Neural cell (in vitro differentiated cells): ENCODE measurements around the gene NHSL2. TPM values are rescaled to one million over a fixed set of nuclear protein-coding genes. Genes with fewer than 3 reads are reported as not detected.

ENCODE experiments used
- H2AFZ ChIP-seq: fragments of 200-600, 300-800 bp; sonication (generic), shearing (Covaris generic); 2 replicates; pipeline ENCODE4 v1.6.0; 2014; ENCODE audit warnings: low read depth, mild to moderate bottlenecking, antibody characterized with exemption, low read length, moderate library complexity
- H3F3A ChIP-seq: fragments of 200-600 bp; shearing (Covaris generic); 2 replicates; pipeline ENCODE4 v1.6.1; 2016; ENCODE audit warnings: mild to moderate bottlenecking, moderate library complexity, mixed read lengths, antibody characterized with exemption, low read length; ENCODE audit not compliant: insufficient read depth, poor library complexity, severe bottlenecking
- H3K27ac ChIP-seq: fragments of 200-600, 300-800 bp; sonication (generic), shearing (Covaris generic); 2 replicates; pipeline ENCODE4 v1.5.1; 2014; ENCODE audit warnings: mild to moderate bottlenecking, low read length, moderate library complexity
- H3K27me3 ChIP-seq: fragments of 300-800, 200-600 bp; sonication (generic), shearing (Covaris generic); 2 replicates; pipeline ENCODE4 v1.6.0; 2014; ENCODE audit warnings: mild to moderate bottlenecking, low read depth, low read length, moderate library complexity; ENCODE audit not compliant: insufficient read depth
- H3K36me3 ChIP-seq: fragments of 300-800, 200-600 bp; sonication (generic), shearing (Covaris generic); 2 replicates; pipeline ENCODE4 v1.5.1; 2014; ENCODE audit warnings: mild to moderate bottlenecking, antibody characterized with exemption, low read length, moderate library complexity; ENCODE audit not compliant: insufficient read depth
- H3K4me2 ChIP-seq: fragments of 300-800, 200-600 bp; sonication (generic), shearing (Covaris generic); 2 replicates; pipeline ENCODE4 v1.6.0; 2014; ENCODE audit warnings: mild to moderate bottlenecking, low read length
- H3K4me3 ChIP-seq: fragments of 300-800, 200-600 bp; sonication (generic), shearing (Covaris generic); 2 replicates; pipeline ENCODE4 v1.5.1; 2014; ENCODE audit warnings: mild to moderate bottlenecking, low read length, moderate library complexity
- H3K79me2 ChIP-seq: fragments of 200-600 bp; shearing (Covaris generic); replicated peaks from 2 replicates; pipeline ENCODE4 v1.6.0; 2014; ENCODE audit warnings: mild to moderate bottlenecking, low read length, moderate library complexity; ENCODE audit not compliant: insufficient read depth
- H3K9ac ChIP-seq: fragments of 300-800, 200-600 bp; sonication (generic), shearing (Covaris generic); 2 replicates; pipeline ENCODE4 v1.6.1; 2016; ENCODE audit warnings: mild to moderate bottlenecking, low read length, mixed read lengths
- H3K9me2 ChIP-seq: fragments of 200-600 bp; shearing (Covaris generic); 2 replicates; pipeline ENCODE4 v1.6.1; 2016; ENCODE audit warnings: mild to moderate bottlenecking, low read length, mixed read lengths; ENCODE audit not compliant: insufficient read depth
- H3K9me3 ChIP-seq: fragments of 200-600, 300-800 bp; sonication (generic), shearing (Covaris generic); 2 replicates; pipeline ENCODE4 v1.6.1; 2016; ENCODE audit warnings: mild to moderate bottlenecking, mixed run types, low read length, moderate library complexity, mixed read lengths
- H4K20me1 ChIP-seq: fragments of 200-600 bp; shearing (Covaris generic); 2 replicates; pipeline ENCODE4 v1.6.1; 2016; ENCODE audit warnings: mild to moderate bottlenecking, mixed run types; ENCODE audit not compliant: insufficient read depth
- EP300 ChIP-seq: fragments of 450-650 bp; conservative IDR thresholded peaks from 2 replicates; pipeline ENCODE4 v1.6.1; 2014; ENCODE audit warnings: antibody characterized with exemption, mild to moderate bottlenecking, moderate library complexity; ENCODE audit not compliant: poor library complexity, severe bottlenecking
- EZH2 ChIP-seq: fragments of 200-600, 300-800 bp; shearing (Covaris generic), sonication (generic); IDR thresholded peaks from 2 replicates; pipeline ENCODE4 v1.6.1; 2014; ENCODE audit warnings: antibody characterized with exemption, low read length, borderline replicate concordance, mild to moderate bottlenecking; ENCODE audit not compliant: insufficient read depth, poor library complexity, severe bottlenecking
- MXI1 ChIP-seq: fragments of 450-650 bp; conservative IDR thresholded peaks from 2 replicates; pipeline ENCODE4 v1.6.1; 2014; ENCODE audit warnings: antibody characterized with exemption, mild to moderate bottlenecking; ENCODE audit not compliant: poor library complexity, severe bottlenecking
- POLR2AphosphoS5 ChIP-seq: IDR thresholded peaks from 2 replicates; pipeline ENCODE4 v1.6.1; 2012
- RAD21 ChIP-seq: fragments of 450-650 bp; conservative IDR thresholded peaks from 2 replicates; pipeline ENCODE4 v1.6.1; 2014; ENCODE audit warnings: antibody characterized with exemption, mild to moderate bottlenecking, moderate library complexity
- SMC3 ChIP-seq: fragments of 450-650 bp; conservative IDR thresholded peaks from 2 replicates; pipeline ENCODE4 v1.6.1; 2014; ENCODE audit warnings: antibody characterized with exemption, mild to moderate bottlenecking, moderate library complexity; ENCODE audit not compliant: poor library complexity
- TAF1 ChIP-seq: IDR thresholded peaks from 2 replicates; pipeline ENCODE4 v1.6.1; 2012; ENCODE audit warnings: low read depth
- polyA plus RNA-seq: library from polyadenylated mRNA; depleted of rRNA; stranded (reverse); fragments of >200 nt; gene quantifications from 2 replicates; pipeline ENCODE4 v1.2.3, GENCODE V29; 2014
- TF ChIP-seq, protein P1 (sequence below): IDR thresholded peaks from 2 replicates; pipeline ENCODE4 v1.6.1; 2012; ENCODE audit warnings: borderline replicate concordance
- TF ChIP-seq, protein P2 (sequence below): fragments of 450-650 bp; IDR thresholded peaks from 2 replicates; pipeline ENCODE4 v1.5.1; 2014; ENCODE audit warnings: antibody characterized with exemption, mild to moderate bottlenecking, moderate library complexity; ENCODE audit not compliant: poor library complexity, severe bottlenecking

The NHSL2 gene
- polyA plus RNA-seq, 1 donor from 2014 or later, result 0.87 TPM

DNA sequence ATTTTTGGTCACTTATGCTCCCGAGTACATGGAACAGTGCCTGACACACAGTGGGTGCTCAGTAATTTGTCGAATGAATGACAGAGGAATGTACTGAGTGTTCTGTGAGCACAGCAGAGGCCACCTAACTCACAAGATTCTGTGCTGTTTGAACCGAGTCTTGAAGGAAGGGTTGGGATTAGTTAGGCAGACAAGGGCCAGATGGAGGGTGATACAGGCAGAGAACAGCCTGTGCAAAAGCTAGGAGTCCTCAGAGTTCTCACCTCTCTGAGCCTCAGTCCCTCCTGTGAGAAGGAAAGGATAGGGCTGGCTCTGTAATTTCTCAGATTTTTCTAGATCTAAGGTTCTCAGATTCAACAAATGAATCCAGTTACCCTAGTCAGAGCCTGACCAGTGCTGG, 108.8 kb downstream of the NHSL2 start:
- no peaks in the 10 kb centered on the region for H3K9me3 ChIP-seq
- no peak overlapping the region for H3K27ac ChIP-seq
- no peaks in the 10 kb centered on the region for H3K27me3 ChIP-seq
- H3F3A ChIP-seq, result no peaks in the 10 kb centered on the region
- no peak overlapping the region for H3K4me3 ChIP-seq
- H4K20me1 ChIP-seq, result no peaks in the 10 kb centered on the region
- H2AFZ ChIP-seq, result no peak overlapping the region
- H3K36me3 ChIP-seq, result no peaks in the 10 kb centered on the region
- H3K79me2 ChIP-seq, result no peaks in the 10 kb centered on the region
- TF ChIP-seq RAD21 (no peak), TAF1 (no peak), EP300 (no peak), MXI1 (no peak), EZH2 (no peak), SMC3 (no peak), POLR2AphosphoS5 (no peak)
- TF ChIP-seq, protein P1, sequence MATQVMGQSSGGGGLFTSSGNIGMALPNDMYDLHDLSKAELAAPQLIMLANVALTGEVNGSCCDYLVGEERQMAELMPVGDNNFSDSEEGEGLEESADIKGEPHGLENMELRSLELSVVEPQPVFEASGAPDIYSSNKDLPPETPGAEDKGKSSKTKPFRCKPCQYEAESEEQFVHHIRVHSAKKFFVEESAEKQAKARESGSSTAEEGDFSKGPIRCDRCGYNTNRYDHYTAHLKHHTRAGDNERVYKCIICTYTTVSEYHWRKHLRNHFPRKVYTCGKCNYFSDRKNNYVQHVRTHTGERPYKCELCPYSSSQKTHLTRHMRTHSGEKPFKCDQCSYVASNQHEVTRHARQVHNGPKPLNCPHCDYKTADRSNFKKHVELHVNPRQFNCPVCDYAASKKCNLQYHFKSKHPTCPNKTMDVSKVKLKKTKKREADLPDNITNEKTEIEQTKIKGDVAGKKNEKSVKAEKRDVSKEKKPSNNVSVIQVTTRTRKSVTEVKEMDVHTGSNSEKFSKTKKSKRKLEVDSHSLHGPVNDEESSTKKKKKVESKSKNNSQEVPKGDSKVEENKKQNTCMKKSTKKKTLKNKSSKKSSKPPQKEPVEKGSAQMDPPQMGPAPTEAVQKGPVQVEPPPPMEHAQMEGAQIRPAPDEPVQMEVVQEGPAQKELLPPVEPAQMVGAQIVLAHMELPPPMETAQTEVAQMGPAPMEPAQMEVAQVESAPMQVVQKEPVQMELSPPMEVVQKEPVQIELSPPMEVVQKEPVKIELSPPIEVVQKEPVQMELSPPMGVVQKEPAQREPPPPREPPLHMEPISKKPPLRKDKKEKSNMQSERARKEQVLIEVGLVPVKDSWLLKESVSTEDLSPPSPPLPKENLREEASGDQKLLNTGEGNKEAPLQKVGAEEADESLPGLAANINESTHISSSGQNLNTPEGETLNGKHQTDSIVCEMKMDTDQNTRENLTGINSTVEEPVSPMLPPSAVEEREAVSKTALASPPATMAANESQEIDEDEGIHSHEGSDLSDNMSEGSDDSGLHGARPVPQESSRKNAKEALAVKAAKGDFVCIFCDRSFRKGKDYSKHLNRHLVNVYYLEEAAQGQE, result no peak
- TF ChIP-seq, protein P2, sequence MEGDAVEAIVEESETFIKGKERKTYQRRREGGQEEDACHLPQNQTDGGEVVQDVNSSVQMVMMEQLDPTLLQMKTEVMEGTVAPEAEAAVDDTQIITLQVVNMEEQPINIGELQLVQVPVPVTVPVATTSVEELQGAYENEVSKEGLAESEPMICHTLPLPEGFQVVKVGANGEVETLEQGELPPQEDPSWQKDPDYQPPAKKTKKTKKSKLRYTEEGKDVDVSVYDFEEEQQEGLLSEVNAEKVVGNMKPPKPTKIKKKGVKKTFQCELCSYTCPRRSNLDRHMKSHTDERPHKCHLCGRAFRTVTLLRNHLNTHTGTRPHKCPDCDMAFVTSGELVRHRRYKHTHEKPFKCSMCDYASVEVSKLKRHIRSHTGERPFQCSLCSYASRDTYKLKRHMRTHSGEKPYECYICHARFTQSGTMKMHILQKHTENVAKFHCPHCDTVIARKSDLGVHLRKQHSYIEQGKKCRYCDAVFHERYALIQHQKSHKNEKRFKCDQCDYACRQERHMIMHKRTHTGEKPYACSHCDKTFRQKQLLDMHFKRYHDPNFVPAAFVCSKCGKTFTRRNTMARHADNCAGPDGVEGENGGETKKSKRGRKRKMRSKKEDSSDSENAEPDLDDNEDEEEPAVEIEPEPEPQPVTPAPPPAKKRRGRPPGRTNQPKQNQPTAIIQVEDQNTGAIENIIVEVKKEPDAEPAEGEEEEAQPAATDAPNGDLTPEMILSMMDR, result no peak
- H3K9me2 ChIP-seq, result no peaks in the 10 kb centered on the region
- no peak overlapping the region for H3K9ac ChIP-seq
- H3K4me2 ChIP-seq, result no peak overlapping the region

DNA sequence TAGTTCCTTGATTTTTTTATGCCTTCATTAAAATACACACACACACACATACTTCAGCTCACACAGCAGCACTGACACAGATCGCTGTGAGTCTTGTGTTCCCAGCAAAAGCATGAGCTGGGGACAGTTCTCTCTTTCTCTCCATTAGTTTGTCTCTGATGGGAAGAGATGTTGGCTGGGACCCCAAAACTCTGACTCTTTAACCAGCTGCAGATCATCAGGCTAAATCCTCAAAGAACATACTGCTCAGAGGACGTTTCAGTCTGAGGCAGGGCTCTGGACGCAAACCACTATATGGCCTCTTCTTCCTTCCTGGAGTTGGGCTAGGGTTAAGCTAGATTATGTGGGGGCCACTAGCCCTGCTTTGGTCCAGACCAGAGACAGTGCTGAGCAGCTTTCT, 109.6 kb downstream of the NHSL2 start:
- no peaks in the 10 kb centered on the region for H3K9me3 ChIP-seq
- no peak overlapping the region for H3K4me3 ChIP-seq
- H3K4me2 ChIP-seq, result no peak overlapping the region
- H3K79me2 ChIP-seq, result no peaks in the 10 kb centered on the region
- no peaks in the 10 kb centered on the region for H3K36me3 ChIP-seq
- no peaks in the 10 kb centered on the region for H4K20me1 ChIP-seq
- no peak for TF ChIP-seq EZH2
- TF ChIP-seq POLR2AphosphoS5, result no peak
- TF ChIP-seq MXI1, result no peak
- no peak for TF ChIP-seq EP300
- TF ChIP-seq, protein P1, result no peak
- TF ChIP-seq RAD21, result no peak
- TF ChIP-seq, protein P2, result no peak
- no peak for TF ChIP-seq TAF1
- TF ChIP-seq SMC3, result no peak
- H3K27ac ChIP-seq, result no peak overlapping the region
- H3K27me3 ChIP-seq, result no peaks in the 10 kb centered on the region
- no peaks in the 10 kb centered on the region for H3F3A ChIP-seq
- H3K9me2 ChIP-seq, result no peaks in the 10 kb centered on the region
- no peak overlapping the region for H2AFZ ChIP-seq
- H3K9ac ChIP-seq, result no peak overlapping the region
